Epithelial cell of proximal tubule (primary cell): Measurements from ENCODE around the gene CDH23. TPM values are rescaled to one million over a fixed set of nuclear protein-coding genes. Genes with fewer than 3 reads are reported as not detected.

Experiments
- DNase-seq: peaks from one replicate; pipeline ENCODE4 v3.0.0-alpha.2; 2011; ENCODE audit warnings: low read depth
- H3K4me3 ChIP-seq: 2 replicates; pipeline ENCODE4 v1.5.1; 2011; ENCODE audit warnings: low read depth, mild to moderate bottlenecking, low read length
- total RNA-seq: library from RNA; depleted of rRNA; stranded (reverse); fragments of >200 nt; gene quantifications from 2 replicates; pipeline ENCODE4 v1.2.3, GENCODE V29; 2015
- TF ChIP-seq, protein P1 (sequence below): conservative IDR thresholded peaks from 2 replicates; pipeline ENCODE4 v1.5.1; 2012; ENCODE audit warnings: low read depth, mild to moderate bottlenecking, low read length

The CDH23 gene
- total RNA-seq, 1 donor from 2014 or later: under 0.01 TPM

- no peak overlapping the region for H3K4me3 ChIP-seq
- TF ChIP-seq, protein P1, sequence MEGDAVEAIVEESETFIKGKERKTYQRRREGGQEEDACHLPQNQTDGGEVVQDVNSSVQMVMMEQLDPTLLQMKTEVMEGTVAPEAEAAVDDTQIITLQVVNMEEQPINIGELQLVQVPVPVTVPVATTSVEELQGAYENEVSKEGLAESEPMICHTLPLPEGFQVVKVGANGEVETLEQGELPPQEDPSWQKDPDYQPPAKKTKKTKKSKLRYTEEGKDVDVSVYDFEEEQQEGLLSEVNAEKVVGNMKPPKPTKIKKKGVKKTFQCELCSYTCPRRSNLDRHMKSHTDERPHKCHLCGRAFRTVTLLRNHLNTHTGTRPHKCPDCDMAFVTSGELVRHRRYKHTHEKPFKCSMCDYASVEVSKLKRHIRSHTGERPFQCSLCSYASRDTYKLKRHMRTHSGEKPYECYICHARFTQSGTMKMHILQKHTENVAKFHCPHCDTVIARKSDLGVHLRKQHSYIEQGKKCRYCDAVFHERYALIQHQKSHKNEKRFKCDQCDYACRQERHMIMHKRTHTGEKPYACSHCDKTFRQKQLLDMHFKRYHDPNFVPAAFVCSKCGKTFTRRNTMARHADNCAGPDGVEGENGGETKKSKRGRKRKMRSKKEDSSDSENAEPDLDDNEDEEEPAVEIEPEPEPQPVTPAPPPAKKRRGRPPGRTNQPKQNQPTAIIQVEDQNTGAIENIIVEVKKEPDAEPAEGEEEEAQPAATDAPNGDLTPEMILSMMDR: no peak
- no peak for DNase-seq
Measured at GRCh38 chr10:71724539-71724938, 327.8 kb downstream of the CDH23 start.

- DNase-seq: no peak
- TF ChIP-seq, protein P1: no peak
- no peak overlapping the region for H3K4me3 ChIP-seq
Measured at GRCh38 chr10:71725249-71725648, 328.5 kb downstream of the CDH23 start.

DNA sequence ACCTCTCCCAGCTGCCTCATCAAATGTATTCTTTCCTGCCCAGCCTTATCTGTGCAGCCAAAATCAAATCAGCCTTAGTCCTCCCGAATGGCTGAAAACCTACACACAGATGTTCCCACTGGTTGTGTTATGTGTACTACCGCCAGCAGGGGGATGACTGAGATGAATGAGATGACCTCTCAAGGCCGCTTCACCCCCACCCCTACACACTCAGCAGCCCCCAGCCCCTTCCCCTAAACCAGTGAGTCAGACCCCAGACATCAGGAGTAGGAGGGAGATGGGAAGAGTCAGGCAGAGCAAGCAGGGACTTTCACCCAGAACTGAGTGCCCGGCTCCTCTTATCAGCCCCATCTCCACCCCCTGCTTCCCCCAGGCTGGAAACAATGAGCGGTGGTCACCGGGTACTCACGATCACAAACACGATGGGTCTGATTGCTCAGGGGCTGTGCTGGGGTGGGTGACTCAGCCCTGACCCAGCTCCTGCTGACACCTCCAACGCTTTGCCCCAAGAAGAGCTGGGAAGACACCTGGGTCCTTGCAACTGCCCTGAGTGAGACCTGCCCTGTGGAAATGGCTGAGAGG lies 329.4 kb downstream of the CDH23 start:
- TF ChIP-seq, protein P1: peak; percentile 46
- no peak overlapping the region for H3K4me3 ChIP-seq
- no peak for DNase-seq

- TF ChIP-seq, protein P1: no peak
- no peak overlapping the region for H3K4me3 ChIP-seq
- DNase-seq: no peak
Measured at GRCh38 chr10:71726580-71727104, 329.9 kb downstream of the CDH23 start.

- no peak for DNase-seq
- TF ChIP-seq, protein P1: no peak
- no peak overlapping the region for H3K4me3 ChIP-seq
Measured at GRCh38 chr10:71727105-71727737, 330.5 kb downstream of the CDH23 start.

DNA sequence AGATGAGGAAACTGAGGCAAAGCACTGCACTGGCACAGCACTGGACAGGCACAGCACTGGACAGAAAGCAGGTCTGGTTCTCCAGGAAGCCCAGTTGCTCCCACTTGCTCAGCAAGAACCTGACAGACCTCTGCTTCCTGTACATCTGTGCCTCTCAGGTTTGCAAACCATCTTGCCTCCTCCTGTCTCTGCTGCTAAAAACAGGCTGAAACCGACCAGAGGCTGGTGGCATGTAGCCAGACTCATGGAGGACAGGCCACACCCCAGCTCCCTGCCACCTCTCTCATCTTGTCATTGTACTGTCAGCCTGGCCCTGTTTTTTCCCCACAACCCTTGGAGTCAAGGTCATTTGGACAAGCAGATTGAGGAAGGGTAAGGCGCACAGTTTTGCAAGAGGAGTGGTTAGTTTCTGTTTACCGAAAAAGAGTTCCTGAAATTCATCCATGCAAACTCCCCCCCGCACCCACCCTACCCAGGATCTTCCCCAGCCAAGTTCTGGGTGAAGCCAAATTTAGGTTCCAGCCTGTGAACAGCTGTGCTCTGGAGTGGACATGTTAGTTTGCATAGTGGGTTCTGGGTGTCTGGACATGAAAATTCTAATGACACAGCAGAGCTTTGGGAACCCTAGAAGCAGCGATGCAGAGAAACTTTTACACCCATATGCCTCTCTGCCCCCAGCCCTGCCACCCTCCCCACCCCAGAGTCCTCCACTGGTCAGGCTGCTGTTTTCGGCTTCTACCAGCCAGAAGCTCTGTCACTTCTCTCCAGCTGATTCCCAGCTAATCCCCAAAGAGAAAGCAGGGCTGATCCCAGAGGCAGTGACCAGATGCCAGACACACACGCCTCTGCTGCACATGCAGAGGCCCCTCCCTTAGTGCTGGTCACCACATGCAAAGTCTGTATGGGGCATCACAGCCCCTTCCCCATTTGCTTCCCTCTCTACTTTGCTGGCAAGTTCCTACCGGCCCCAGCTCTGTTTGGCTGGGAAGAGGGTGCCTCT lies 331.3 kb downstream of the CDH23 start:
- no peak overlapping the region for H3K4me3 ChIP-seq
- DNase-seq: no peak
- TF ChIP-seq, protein P1: no peak
